HG02981 (cell line): ENCODE measurements around the gene LGALS4.
"Not testable (repeated sequence)": the region's sequence is repeated elsewhere in the genome, so short reads cannot be mapped to it uniquely, and the experiment has no call there.

Experiments used
- ATAC-seq: cut with Tn5 transposase; IDR thresholded peaks from one replicate; pipeline ENCODE4 v1.9.1; 2021; ENCODE audit warnings: mild to moderate bottlenecking, moderate library complexity; ENCODE audit not compliant: unreplicated experiment

The LGALS4 gene

DNA sequence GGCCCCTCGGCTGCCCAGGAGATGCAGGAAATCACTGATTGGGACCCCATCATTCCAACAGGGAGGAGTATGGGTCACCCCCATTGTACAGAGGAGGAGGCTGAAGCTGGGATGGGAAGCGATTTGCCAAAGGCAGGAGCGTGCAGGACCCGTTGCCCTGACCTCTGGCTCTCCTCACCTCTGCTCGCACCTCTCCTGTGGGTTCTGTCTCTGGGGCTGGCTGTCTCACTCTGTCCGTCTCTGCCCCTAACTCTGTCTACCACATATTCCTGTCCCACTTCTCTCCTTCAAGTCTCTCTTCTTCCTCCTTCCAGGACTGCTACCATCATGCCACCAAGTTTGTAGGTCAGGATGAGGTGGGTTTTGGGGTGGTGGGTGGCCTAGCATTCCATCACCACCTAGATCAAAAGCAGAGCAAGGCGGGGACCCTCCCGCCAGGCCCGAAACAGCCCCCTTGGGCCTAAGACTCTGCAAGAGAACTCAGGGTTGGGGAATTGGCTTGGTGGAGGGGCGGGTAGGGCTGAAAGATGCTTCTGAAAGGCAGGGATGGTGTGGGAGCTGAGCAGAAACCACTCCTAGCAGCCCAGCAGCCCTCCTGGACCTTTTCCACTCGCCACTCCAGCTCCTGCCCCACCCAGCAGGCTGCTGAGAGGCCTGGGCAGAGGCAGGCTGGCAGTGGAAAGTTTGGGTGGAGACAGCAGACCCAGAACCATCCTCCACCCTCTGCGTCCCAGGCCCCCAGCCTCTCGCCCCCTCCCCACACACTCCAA, 38.4 kb downstream of the LGALS4 start:
- ATAC-seq: no peak

DNA sequence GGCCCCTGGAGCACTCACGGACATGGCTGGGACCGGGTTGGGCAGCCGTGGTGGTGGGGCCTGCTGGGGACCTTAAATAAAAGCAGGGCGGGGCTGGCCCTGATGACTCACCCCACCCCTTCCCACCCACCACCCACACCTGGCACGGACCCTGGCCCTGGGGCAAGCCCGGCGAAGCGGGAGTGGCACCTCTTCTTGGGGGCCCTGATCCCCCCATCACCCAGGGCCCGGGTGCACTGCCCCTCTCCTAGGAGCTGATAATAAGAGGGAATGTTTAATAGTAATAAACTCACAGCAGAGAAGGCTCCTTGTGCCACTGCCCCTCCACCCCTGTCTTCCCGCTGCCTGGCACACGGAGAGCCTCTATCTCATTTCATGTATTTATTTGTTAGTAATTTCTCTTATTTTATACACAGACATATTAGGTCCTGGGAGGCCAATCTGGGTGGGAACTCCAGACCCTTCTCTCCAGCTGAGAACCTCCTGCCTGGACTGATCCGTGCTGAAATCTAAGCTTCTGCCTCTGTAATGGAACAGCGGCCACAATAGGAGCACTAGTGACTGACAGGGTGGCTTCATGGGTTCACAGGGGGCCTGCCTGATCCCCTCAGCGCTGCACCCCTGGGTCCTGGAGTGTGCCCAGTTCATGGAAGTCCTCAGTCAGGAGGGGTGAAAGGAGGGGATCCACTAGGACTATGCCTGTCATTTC, 39.1 kb downstream of the LGALS4 start, which contains the start of gene LGALS7:
Gene LGALS7, minus strand, starts transcription at position 49 of the 709 bp plus-strand sequence. Its CDS starts 25 bp downstream, at position 24.
- no peak for ATAC-seq

DNA sequence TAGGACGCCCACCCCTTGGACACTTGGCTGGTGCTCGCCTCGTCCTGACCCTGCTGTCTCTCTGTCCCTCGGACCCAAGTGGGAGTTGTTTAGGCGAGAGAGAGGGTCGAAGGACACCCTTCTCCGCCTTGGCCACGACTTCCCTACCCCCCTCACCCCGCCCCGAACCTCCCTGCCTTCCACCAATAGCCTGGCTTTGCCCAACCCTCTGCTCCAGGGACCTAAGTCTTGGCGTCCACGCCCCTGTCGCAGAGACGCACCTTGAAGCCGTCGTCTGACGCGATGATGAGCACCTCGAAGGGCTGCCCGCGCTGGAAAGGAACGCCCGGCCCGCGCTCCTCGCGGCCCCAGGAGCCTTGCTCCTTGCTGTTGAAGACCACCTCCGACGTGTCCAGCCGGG, 41.2 kb downstream of the LGALS4 start:
- not testable (repeated sequence) for ATAC-seq

DNA sequence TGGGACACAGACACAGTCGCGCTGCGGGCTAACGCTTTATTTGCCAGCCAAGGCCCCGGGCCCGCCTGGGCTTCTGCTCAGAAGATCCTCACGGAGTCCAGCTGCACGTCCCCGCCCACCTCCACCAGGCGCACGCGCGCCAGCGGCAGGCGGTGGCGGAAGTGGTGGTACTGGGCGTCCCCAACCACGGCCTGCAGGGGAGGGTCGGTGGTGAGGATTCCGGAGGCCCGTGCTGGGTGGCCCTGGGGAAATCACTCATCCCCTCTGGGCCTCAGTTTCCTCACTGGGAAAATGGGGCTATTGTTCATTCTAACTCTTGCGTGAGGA, 41.8 kb downstream of the LGALS4 start:
- not testable (repeated sequence) for ATAC-seq

DNA sequence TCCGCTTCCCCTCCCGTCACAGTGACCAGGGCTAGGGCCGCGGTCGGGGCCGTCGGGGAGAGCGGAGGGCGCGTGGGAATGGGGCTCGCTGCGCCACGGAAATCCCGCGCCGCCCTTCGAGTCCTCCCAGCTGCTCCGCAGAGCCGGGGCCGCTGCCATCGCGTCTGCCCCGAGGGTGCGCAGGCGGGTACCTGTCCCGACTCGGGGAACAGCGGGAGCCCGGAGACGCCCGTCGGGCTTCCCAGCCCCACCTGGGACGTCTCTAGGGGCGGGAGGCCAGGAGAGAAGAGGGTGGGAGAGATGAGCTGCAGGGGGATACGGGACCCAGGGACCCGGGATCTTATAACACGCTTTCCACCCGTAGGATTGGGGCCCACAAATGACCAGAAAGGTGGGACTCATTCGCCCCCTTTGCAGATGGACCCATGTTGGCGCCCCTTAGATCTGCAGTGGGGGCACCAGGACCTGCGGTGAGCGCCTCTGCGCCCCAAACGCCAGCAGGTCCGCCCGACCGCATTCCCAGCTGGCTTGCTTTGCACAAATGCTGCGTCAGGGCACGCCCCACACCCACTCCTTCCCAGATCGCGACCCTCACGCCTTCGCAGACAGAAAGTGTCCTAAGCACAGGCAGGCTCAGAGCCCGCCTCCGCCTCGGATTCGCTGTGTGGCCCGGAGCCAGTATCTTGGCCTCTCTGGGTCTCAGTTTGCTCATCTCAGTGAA, 42.4 kb downstream of the LGALS4 start:
- not testable (repeated sequence) for ATAC-seq

DNA sequence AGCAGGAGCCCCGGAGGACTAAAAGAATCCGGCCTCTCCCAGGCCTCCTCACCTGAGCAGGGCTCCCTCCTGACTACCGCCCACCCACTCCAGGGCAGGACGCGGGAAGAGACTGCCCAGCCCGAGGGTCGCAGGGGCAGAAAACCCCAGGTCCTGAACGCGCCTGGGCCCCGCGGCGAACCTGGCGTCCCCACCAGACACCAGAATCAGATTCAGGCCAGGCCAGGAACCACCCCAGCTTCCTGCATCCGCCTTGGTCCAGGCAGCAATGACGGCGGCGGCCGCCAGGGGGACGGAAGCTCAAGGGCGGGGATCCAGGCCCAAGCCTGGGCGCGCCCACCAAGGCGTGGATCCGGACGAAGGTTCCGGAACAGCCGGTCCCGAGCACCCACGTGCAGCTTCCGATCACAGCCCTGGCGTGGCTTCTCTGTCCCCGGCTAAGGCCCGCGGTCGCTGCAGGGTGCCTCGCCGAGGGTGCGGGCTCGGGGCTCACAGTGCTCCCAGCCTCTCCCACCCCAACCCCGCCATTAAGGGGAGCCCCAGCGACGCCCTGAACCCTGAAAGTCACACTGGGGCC, 43.0 kb downstream of the LGALS4 start:
- peak; percentile 58 for ATAC-seq

DNA sequence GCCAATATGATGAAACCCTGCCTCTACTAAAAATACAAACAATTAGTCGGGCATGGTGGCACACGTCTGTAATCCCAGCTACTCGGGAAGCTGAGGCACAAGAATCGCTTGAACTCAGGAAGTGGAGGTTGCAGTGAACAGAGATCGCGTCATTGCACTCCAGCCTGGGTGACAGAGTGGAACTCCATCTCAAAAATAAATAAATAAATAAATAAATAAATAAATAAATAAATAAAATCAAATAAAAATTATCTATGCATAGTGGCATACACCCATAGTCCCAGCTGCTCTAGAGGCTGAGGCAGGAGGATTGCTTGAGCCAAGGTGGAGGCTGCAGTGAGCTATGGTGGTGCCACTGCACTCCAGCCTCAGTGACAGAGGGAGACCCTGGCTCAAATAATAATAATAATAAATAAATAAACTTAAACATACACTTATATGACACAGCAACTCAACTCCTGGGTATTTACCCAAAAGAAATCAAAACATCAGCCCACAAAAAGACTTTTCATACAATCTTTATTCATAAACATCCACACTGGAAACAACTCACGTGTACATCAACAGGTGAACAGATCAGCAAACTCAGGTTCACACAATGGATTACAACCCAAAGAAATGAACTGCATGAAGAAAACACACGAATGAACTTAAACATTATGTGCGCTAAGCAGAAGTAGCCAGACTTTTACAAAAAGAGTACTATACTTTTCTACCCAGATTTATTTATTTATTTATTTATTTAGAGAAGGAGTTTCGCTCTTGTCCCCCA, 46.3 kb downstream of the LGALS4 start:
- ATAC-seq: no peak

DNA sequence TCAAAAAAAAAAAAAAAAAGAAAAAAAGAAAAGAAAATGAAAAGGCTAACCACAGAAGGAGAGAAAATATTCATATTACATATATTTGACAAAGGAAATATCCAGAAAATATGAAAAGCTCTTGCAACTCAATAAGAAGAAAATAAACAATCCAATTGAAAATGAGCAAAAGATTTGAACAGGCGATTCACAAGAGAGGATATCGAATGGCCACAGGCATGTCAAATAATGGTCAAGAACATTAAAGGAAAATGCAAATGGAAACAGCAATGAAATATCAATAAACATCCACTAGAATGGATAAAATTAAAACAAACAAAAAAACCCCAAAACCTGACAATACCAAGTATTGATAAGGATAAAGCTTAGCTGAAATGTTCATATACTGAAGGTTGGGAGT, 47.5 kb downstream of the LGALS4 start:
- no peak for ATAC-seq

DNA sequence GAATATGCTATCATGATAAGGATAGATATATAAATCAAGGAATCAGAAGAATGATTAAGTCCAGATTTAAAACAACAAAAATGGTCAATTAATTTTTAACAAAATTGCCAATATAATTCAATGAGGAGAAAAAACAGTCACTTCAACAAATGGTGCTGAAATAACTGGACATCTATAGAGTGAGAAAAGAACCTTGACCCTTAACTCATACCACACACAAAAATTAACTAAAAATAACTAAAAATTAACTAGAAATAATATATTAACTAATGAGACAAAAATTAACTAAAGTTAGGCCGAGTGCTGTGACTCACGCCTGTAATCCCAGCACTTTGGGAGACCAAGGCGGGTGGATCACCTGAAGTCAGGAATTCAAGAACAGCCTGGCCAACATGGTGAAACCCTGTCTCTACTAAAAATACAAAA, 48.9 kb downstream of the LGALS4 start:
- ATAC-seq: no peak

DNA sequence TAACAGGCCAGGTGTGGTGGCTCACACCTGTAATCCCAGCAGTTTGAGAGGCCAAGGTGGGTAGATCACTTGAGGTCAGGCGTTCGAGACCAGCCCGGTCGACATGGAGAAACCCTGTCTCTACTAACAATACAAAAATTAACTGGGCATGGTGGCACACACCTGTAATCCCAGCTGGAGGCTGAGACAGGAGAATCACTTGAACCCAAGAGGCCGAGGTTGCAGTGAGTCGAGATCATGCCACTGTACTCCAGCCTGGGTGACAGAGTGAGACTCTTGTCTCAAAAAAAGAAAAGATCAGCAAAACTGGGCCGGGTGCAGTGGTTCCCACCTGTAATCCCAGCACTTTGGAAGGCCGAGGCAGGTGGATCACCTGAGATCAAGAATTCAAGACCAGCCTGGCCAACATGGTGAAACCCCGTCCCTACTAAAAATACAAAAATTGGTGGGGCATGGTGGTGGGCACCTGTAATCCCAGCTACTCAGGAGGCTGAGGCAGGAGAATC, 50.8 kb downstream of the LGALS4 start:
- not testable (repeated sequence) for ATAC-seq

DNA sequence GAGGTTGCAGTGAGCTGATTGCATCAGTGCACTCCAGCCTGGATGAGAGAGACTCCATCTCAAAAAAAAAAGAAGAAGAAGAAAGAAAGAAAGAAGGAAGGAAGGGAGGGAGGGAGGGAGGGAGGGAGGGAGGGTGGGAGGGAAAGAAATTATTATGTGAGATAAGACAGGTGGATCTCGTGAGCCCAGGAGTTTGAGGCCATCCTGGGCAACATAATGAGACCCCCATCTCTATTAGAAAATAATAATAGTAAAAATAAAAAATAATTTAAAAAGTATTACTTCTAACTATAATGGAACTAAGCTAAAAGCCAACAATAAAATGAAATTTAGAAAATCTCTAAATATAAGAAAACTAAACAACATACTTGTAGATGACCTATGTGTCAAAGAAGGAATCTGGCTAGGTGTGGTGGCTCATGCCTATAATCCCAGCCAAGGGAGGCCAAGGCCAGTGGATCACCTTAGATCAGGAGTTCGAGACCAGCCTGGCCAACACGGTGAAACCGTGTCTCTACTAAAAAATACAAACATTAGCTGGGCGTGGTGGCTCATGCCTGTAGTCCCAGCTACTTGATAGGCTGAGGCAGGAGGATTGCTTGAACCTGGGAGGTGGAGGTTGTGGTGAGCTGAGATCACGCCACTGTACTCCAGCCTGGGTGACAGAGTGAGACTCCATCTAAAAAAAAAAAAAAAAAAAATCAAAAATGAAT, 51.8 kb downstream of the LGALS4 start:
- ATAC-seq: not testable (repeated sequence)

DNA sequence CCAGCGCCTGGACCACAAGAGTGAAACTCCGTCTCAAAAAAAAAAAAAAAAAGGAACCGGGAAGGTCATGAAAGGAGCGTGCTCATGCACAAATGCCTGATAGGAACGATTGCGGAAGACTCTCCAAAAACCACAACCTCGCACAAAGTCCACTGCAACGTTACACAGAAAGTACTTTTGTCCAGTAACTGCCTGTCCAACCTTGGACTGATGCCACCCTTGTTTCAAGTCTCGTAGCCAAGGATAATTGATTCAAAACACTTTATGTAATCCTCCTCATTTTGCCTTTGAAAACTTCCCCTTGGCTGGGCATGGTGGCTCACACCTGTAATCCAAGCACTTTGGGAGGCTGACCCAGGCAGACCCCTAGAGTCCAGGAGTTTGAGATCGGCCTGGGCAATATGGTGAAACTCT, 53.1 kb downstream of the LGALS4 start:
- no peak for ATAC-seq

DNA sequence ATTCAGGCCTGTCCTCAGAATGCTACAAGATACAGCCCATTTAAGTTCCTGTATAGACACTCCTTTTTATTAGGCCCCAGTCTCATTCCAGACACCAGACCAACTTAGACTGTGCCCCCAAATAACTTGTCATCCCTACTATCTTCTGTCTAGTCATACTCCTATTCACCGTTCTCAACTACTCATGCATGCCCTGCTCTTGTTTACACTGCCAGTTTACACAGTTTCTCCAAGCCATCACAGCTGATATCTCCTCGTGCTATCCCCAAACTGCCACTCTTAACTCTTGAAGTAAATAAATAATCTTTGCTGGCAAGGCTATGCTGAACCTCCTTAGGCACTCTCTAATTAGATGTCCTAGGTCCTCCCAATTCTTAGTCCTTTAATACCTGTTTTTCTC, 58.5 kb downstream of the LGALS4 start:
- not testable (repeated sequence) for ATAC-seq

DNA sequence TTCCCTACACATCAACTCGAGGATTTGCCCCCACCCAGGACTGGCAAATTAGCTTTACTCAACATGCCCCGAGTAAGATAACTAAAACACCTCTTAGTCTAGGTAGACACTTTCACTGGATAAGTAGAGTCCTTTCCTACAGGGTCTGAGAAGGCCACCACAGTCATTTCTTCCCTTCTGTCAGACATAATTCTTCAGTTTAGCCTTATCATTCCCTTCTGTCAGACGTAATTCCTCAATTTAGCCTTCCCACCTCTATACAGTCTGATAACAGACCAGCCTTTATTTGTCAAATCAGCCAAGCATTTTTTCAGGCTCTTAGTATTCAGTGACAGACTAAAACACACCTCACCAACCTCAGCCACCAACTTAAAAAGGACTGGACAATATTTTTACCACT, 59.0 kb downstream of the LGALS4 start:
- ATAC-seq: not testable (repeated sequence)
